Measurements from ENCODE around the gene RALGPS1. TPM values are rescaled to one million over a fixed set of nuclear protein-coding genes. Genes with fewer than 3 reads are reported as not detected.

The RALGPS1 gene
- total and polyA plus RNA-seq, 8 donors: 4.7 to 150 (median 42.2) TPM

DNA sequence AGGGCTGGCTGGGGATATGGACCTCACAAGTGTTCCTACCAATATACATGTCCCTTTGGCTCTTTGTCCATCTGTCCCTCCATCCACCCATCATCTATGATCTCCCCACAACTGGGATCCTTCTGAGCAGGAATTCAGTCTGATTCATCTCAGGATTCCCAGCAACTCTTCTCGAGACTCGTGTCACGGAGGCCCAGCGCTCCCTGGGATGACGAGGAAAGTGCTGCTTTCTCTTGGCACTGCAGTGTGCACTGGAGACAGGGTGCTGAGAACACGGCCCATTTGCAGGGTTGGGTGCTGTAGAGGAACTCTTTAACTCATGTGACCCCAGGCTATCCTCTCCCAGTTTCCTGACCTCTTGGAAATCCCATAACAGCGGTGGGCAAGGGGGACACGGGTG lies 135.0 kb downstream of the RALGPS1 start:
- H3K27me3 ChIP-seq: no peaks in the 10 kb centered on the region
- no peaks in the 10 kb centered on the region for H3K9me3 ChIP-seq
- no peak for DNase-seq
- intact Hi-C loops (cut with DNase I; ENCODE audit: low total_unique reads): no loop called here
- H3K36me3 ChIP-seq: peaks cover 0 to 18% (median 9%) of the 10 kb centered on the region in 4 donors
- WGBS, 5 donors: 84 to 96% (median 92%) methylated on average over 8 of the region's 8 CpGs
- H3K4me3 ChIP-seq: no peak overlapping the region
- peaks cover 4 to 58% (median 27%) of the 10 kb centered on the region in 4 donors for H3K4me1 ChIP-seq
- TF ChIP-seq, protein P1, sequence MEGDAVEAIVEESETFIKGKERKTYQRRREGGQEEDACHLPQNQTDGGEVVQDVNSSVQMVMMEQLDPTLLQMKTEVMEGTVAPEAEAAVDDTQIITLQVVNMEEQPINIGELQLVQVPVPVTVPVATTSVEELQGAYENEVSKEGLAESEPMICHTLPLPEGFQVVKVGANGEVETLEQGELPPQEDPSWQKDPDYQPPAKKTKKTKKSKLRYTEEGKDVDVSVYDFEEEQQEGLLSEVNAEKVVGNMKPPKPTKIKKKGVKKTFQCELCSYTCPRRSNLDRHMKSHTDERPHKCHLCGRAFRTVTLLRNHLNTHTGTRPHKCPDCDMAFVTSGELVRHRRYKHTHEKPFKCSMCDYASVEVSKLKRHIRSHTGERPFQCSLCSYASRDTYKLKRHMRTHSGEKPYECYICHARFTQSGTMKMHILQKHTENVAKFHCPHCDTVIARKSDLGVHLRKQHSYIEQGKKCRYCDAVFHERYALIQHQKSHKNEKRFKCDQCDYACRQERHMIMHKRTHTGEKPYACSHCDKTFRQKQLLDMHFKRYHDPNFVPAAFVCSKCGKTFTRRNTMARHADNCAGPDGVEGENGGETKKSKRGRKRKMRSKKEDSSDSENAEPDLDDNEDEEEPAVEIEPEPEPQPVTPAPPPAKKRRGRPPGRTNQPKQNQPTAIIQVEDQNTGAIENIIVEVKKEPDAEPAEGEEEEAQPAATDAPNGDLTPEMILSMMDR (IDR thresholded peaks at IDR 0.05): no peak
- TF ChIP-seq EP300 (IDR thresholded peaks at IDR 0.05): no peak
- no peak for TF ChIP-seq POLR2A (IDR thresholded peaks at IDR 0.05)
- no peak for TF ChIP-seq POLR2AphosphoS5 (IDR thresholded peaks at IDR 0.05)
- peak overlapping the region in 3 of 5 donors; percentile 14 to 40 (median 34) for H3K27ac ChIP-seq

DNA sequence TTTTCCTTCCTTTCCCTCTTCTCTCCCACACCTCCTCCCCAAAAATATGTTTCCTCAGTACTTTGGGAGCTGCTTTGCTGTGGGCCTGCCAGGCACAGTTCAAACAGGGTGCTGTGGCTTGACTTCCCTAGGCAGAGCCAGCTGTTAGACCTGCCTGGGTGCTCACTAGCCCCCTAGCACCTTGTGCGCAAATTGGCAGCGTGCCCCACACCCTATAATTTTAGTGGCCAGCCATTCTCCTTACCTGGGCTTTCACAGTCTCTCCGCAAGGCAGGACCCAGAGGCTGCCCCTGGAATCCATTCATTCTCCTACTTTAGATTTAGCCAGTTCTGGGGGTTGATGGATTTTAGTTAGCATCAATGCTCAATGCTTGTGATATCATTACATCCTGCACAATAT lies 135.6 kb downstream of the RALGPS1 start:
- DNase-seq: no peak
- peaks cover 0 to 18% (median 9%) of the 10 kb centered on the region in 4 donors for H3K36me3 ChIP-seq
- intact Hi-C loops (cut with DNase I; ENCODE audit: low total_unique reads): no loop called here
- H3K27me3 ChIP-seq: no peaks in the 10 kb centered on the region
- no peak overlapping the region for H3K4me3 ChIP-seq
- H3K27ac ChIP-seq: peak overlapping the region in 1 of 5 donors; percentile 36
- peaks cover 4 to 55% (median 27%) of the 10 kb centered on the region in 4 donors for H3K4me1 ChIP-seq
- 96 to 100% (median 98%) methylated on average over 3 of the region's 3 CpGs for WGBS, 5 donors
- TF ChIP-seq, protein P1 (IDR thresholded peaks at IDR 0.05): no peak
- TF ChIP-seq EP300 (IDR thresholded peaks at IDR 0.05): no peak
- no peak for TF ChIP-seq POLR2AphosphoS5 (IDR thresholded peaks at IDR 0.05)
- H3K9me3 ChIP-seq: no peaks in the 10 kb centered on the region

DNA sequence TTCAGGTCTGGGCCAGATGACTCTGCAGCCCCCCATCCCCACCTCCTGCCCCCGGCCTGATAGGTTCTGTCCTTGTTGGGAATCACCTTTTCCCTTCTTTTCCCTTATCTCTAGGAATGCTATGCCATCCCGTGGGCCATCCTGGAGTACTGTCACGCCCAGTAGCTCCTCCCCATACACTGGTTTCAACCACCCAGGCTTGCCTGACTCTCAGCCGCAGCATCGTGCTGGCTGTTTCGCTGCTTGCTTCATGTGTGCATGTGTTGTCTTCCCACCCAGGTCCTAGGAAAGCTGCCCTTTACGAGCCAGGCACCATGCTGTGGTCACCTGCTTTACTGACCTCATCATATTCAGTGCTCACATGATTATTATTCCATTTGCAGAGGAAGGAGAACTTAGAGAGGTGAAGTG lies 136.0 kb downstream of the RALGPS1 start:
- H3K9me3 ChIP-seq: no peaks in the 10 kb centered on the region
- DNase-seq: no peak
- peaks cover 4 to 51% (median 25%) of the 10 kb centered on the region in 4 donors for H3K4me1 ChIP-seq
- WGBS, 5 donors: 85 to 92% (median 90%) methylated on average over 7 of the region's 7 CpGs
- intact Hi-C loops (cut with DNase I; ENCODE audit: low total_unique reads): no loop called here
- no peak overlapping the region for H3K4me3 ChIP-seq
- H3K36me3 ChIP-seq: peaks cover 0 to 18% (median 9%) of the 10 kb centered on the region in 4 donors
- H3K27ac ChIP-seq: no peak overlapping the region
- H3K27me3 ChIP-seq: no peaks in the 10 kb centered on the region
- TF ChIP-seq POLR2A (IDR thresholded peaks at IDR 0.05): no peak
- TF ChIP-seq EP300 (IDR thresholded peaks at IDR 0.05): no peak
- TF ChIP-seq POLR2AphosphoS5 (IDR thresholded peaks at IDR 0.05): no peak
- TF ChIP-seq, protein P1 (IDR thresholded peaks at IDR 0.05): no peak

DNA sequence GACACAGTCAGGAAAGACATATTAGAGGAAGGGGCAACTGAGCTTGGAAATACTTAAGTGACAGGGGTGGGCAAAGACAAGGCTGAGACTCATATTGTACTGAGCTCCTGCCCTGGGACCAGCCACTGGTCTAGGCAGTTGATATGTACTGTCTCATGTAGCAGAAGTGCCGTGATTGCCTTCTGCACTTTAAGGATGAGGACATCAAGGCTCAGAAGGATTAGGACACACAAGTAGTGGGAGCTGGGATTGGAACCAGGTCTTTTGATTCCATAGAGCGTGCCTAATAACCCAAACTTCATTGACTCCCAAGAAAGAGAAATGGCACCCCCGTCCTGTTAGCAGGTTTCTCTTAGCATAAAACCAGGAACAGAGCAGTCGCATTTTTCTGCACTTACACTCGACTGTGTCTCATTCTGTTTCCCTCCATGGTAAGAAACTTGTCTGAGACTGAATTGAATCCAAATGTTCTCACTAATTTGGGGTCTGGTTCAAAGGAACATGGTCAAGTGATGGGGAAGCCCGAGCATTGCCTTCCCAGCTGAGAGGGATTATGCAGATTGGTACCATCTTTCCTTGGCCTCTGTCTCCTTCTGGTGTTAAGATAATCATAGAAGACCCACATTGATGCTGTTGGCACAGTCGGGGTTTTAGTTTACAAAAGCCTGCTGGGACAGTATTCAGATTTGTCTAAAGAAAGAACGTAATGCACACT lies 137.5 kb downstream of the RALGPS1 start:
- intact Hi-C loops (cut with DNase I; ENCODE audit: low total_unique reads): no loop called here
- no peaks in the 10 kb centered on the region for H3K27me3 ChIP-seq
- H3K4me3 ChIP-seq: no peak overlapping the region
- H3K4me1 ChIP-seq: peaks cover 4 to 44% (median 25%) of the 10 kb centered on the region in 4 donors
- peak overlapping the region in 2 of 5 donors; percentile 51 to 79 for H3K27ac ChIP-seq
- no peak for DNase-seq
- peaks cover 0 to 18% (median 9%) of the 10 kb centered on the region in 4 donors for H3K36me3 ChIP-seq
- whole genome bisulfite sequencing, 5 donors: 81 to 90% (median 89%) methylated on average over 8 of the region's 8 CpGs
- TF ChIP-seq POLR2A (IDR thresholded peaks at IDR 0.05) (no peak), POLR2AphosphoS5 (IDR thresholded peaks at IDR 0.05) (no peak), EP300 (IDR thresholded peaks at IDR 0.05) (no peak)
- TF ChIP-seq, protein P1 (IDR thresholded peaks at IDR 0.05): no peak
- no peaks in the 10 kb centered on the region for H3K9me3 ChIP-seq
